Suprapubic skin (tissue), 4 donors: Measurements from ENCODE around the gene TMC8.

Experiments used
- POLR2A ChIP-seq, 2 donors: fragments of 450-650 bp; IDR thresholded peaks; one replicate each; pipeline ENCODE4 v1.6.1; 2017; ENCODE audit warnings: antibody characterized with exemption in 2 of 2, mild to moderate bottlenecking in 2 of 2, moderate library complexity in 2 of 2
- POLR2AphosphoS5 ChIP-seq, 3 donors: sonication (generic); formaldehyde crosslinking; IDR thresholded peaks; one replicate each; pipeline ENCODE4 v1.6.1; 2017; ENCODE audit warnings: antibody characterized with exemption in 3 of 3
- TF ChIP-seq, protein P1 (sequence below), 2 donors: fragments of 200-600 bp in 1 of 2; fragments of 450-650 bp in 1 of 2; sonication (generic) in 1 of 2; IDR thresholded peaks; one replicate each; pipeline ENCODE4 v1.5.1; 2016 to 2019; ENCODE audit warnings: antibody characterized with exemption in 2 of 2, mild to moderate bottlenecking in 1 of 2, moderate library complexity in 1 of 2

DNA sequence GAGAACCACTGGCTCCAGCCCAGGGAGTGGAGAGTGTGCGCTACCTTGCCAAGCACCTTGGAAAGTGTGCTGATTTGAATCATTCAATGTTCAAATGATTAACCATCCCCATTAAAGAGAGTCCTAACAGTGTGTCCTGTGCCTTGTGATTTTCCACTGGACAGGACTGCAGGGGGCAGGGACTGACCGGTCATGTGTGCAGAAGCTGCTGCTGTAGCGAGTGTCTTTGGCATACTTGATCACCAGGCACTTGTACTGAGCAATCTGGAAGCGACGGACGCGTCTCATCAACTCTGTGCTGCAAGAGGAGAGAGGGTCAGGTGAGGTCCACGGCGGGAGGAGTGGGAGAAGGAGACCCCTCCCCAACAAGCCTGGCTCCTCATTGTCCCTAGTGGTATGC, 54.3 kb downstream of the TMC8 start:
- TF ChIP-seq, protein P1, sequence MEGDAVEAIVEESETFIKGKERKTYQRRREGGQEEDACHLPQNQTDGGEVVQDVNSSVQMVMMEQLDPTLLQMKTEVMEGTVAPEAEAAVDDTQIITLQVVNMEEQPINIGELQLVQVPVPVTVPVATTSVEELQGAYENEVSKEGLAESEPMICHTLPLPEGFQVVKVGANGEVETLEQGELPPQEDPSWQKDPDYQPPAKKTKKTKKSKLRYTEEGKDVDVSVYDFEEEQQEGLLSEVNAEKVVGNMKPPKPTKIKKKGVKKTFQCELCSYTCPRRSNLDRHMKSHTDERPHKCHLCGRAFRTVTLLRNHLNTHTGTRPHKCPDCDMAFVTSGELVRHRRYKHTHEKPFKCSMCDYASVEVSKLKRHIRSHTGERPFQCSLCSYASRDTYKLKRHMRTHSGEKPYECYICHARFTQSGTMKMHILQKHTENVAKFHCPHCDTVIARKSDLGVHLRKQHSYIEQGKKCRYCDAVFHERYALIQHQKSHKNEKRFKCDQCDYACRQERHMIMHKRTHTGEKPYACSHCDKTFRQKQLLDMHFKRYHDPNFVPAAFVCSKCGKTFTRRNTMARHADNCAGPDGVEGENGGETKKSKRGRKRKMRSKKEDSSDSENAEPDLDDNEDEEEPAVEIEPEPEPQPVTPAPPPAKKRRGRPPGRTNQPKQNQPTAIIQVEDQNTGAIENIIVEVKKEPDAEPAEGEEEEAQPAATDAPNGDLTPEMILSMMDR (IDR thresholded peaks at IDR 0.05) = no peak
- TF ChIP-seq POLR2AphosphoS5 (IDR thresholded peaks at IDR 0.05) (no peak), POLR2A (IDR thresholded peaks at IDR 0.05) (no peak)
